GM08714 (cell line): ENCODE data around the gene INO80E.

ENCODE experiments used
- H3K4me3 ChIP-seq: fragments of 200-500 bp; sonication (Bioruptor generic); 2 replicates; pipeline ENCODE4 v1.5.1; 2014; ENCODE audit warnings: mild to moderate bottlenecking, low read length, inconsistent platforms
- ZNF274 ChIP-seq: IDR thresholded peaks from 2 replicates; pipeline ENCODE4 v1.6.1; 2012; ENCODE audit warnings: mild to moderate bottlenecking, low read depth, low read length

Gene INO80E

GRCh38 chr16:29993903-29994599 lies 2.0 kb upstream of the INO80E start:
- H3K4me3 ChIP-seq = no peak overlapping the region; the same call in 1 of the 2 replicates
- no peak for TF ChIP-seq ZNF274

DNA sequence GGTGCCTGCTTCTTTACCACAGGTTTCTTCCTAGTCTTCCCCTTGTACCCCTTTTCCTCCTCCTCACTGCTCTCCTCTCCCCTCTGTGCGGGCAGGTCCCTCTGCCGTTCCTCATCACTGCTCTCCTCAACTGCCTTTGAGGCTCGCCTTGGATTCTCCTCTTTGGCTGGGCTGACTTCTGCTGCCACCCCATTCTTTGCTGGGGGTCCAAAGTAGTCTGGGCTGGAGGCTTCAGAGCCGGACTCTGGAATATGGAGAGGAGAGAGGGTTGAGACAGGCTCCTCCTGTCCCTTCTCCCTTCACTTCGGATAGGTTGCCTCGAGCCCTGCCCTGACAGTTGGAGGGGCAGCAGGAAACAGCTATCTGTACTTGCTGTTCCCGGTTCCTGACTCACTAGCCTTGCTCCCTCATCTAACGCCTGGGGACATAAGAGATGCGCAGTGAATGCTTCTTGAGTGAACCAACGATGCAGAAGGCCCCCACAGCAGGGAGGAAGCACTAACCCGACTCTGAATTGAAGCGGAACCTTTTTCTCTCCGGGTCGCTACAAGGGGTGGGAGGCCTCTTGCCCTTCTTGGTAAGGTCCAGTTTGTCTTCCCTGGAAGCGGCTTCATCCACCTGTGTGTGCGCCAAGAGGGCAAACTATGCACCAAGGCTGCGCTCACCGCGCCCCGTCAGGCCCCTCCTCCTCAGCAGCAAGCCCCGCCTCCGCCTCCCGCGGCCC lies 1.3 kb upstream of the INO80E start:
- TF ChIP-seq ZNF274 = no peak
- H3K4me3 ChIP-seq = peak overlapping the region; percentile 86; the same call in 1 of the 2 replicates

- no peak for TF ChIP-seq ZNF274
- peak within 1 kb of the TSS; percentile 86 for H3K4me3 ChIP-seq
Observed at GRCh38 chr16:29995324-29995910, 624 bp upstream of the INO80E start, which contains the start of gene HIRIP3. Gene HIRIP3 (minus strand): TSS chr16:29995617. CDS start chr16:29995605, 12 bp downstream.

DNA sequence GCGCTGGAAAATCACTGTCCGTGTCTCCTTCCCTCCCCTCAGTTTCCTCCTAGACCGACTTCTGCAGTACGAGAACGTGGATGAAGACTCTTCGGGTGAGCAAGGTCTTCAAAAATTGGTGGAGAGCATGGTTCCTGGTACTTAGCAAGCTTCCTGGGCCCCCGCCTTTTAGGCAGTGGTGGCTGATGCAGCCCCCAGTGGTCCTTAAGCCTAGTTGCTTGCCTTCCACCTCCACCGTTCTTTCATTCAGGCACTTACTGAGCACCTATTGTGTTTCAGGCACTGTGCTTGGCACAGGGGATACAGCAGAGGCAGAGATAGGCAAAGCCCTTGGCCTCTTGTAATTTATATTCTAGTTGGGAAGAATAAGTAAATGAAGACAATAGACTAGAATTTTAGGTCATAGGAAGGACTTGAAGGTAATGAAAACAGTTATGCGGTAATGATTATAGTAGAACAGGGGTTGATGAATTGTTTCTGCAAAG lies 767 bp downstream of the INO80E start:
- TF ChIP-seq ZNF274 = no peak
- H3K4me3 ChIP-seq = peak overlapping the region; percentile 81

- no peak for TF ChIP-seq ZNF274
Observed at GRCh38 chr16:29999605-30000004, 3.6 kb downstream of the INO80E start.

DNA sequence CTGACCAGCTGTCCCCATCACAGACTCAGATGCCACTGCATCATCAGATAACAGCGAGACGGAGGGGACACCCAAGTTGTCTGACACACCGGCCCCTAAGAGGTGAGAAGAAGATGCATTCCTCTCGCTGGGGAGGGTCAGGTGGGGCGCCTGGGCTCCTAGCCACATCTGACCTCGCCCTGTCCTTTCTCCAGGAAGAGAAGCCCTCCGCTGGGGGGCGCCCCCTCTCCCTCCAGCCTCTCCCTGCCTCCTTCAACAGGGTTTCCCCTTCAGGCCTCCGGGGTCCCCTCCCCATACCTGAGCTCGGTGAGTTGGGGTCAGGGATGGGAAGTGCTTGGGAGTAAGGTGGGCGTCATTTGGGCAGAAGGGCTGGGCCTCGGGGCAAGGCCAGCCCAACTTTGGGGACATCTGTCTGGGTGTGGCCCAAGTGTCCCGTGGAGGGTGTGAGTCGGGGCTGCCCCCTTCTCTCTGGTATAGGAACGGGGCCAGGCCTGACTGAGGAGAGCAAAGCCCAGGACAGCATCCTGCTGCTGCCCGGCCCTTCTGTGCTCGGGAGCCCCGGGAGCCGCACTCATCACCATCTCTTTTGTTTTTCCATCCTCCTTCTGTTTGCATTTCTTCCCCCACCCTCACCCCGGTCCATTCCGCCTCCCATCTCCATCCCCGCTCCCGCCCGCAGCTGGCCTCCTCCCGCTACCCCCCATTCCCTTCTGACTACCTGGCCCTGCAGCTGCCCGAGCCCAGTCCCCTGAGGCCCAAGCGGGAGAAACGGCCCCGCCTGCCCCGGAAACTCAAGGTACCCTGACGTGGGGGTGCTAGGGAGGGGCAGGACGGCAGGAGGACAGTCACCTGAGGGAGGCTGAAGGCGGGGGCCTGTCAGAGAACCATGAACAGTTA lies 4.9 kb downstream of the INO80E start:
- TF ChIP-seq ZNF274 = no peak
- no peak overlapping the region for H3K4me3 ChIP-seq

More at GRCh38 chr16:29999605-30000004, 3.6 kb downstream of the INO80E start:
- no peak overlapping the region for H3K4me3 ChIP-seq

DNA sequence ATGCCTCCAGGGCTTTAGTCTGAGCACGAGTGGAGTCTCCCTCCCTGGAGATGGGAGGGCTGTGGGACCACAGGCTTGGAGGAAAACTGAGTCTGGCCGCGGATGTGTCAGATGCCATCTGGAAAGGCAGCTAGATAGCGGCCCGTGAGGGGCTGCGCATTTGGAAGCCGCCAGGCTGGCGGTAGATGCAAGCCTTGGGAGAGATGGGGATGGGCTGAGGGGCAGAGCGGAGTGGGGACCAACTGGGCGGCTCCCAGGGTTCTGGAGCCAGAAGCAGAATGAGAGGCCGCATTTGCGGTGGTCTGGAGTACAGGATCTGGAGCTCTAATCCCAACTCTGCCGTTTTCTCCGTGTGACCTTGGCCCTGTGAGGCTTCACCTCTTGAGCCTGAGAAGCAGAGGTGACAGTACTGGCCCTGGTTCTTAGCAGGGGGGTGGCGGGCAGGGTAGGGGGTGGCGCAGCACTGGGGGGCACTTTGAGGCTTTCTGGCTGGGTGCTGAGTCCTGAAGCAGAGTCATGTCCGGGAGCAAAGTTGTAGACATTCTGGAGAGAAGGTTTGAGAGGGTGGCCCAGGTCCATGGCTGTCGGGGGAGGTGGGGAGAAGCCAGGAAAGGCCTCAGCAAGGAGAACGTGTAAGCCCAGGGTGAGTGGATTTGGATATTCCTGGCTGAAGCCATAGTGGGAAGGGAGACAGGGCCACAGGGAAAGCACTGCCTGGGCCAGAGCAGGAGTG lies 6.7 kb downstream of the INO80E start:
- no peak overlapping the region for H3K4me3 ChIP-seq
- no peak for TF ChIP-seq ZNF274

DNA sequence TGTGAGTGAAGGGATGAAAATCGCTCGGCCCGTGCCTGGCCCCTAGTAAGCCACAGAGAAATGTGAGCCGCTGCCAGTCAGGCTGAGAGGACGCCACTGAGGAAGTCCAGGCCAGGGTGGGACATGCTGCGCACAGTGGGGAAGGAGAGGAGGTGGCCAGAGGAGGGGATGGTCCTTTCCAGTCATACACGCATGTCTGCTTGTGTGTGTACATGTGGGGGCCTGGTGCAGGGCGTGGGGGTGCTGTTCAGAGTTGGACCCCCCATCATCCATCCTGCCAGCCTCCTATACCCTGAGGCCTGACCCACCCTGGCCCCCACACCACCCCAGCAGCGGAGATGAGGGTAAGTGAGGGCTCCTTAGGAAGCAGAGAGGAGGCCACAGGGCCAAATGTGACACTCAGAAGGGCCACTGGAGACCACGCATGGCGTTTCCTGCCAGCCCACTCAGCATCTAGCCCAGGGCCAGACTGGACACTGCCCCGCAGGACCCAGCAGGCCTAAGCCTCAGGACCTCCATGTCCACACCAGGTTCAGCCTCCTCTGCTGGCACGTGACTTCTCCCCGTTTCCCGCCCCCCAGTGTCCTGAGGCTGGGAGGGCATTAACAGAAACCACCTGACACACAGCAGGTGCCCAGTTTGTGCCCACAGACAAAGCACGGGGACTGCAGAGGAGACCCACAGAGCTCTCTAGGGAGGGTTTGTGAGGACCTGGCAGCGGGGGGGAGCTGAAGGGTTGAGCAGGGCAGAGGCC lies 7.8 kb downstream of the INO80E start:
- no peak for TF ChIP-seq ZNF274
- no peak overlapping the region for H3K4me3 ChIP-seq

GRCh38 chr16:30004424-30004776 lies 8.4 kb downstream of the INO80E start:
- no peak overlapping the region for H3K4me3 ChIP-seq
- no peak for TF ChIP-seq ZNF274

- H3K4me3 ChIP-seq = no peak overlapping the region
- TF ChIP-seq ZNF274 = no peak
Observed at GRCh38 chr16:30004811-30005242, 8.8 kb downstream of the INO80E start.

GRCh38 chr16:30005341-30006094 lies 9.5 kb downstream of the INO80E start:
- TF ChIP-seq ZNF274 = no peak
- no peak overlapping the region for H3K4me3 ChIP-seq

GRCh38 chr16:30006095-30006473 lies 10.0 kb downstream of the INO80E start:
- no peak for TF ChIP-seq ZNF274
- no peak overlapping the region for H3K4me3 ChIP-seq
